Left lung (tissue), 10 donors: ENCODE results near the gene CIAO2B. TPM values are rescaled to one million over a fixed set of nuclear protein-coding genes. Genes with fewer than 3 reads are reported as not detected.
"Not testable (repeated sequence)": the region's sequence is repeated elsewhere in the genome, so short reads cannot be mapped to it uniquely, and the experiment has no call there.

Experiments
- ATAC-seq: fragments of 200-7000 bp; cut with Tn5 transposase; one replicate; pipeline ENCODE4 v1.9.1; 2020; ENCODE audit warnings: moderate library complexity
- DNase-seq, 4 donors: peaks; one replicate each; pipeline ENCODE4 v3.0.0-alpha.2; 2013 to 2020
- H3K27ac ChIP-seq, 2 donors: fragments of 200-600 bp; sonication (generic) in 1 of 2; one replicate each; pipeline versions ENCODE4 v1.5.0 to v1.8.0; 2020 to 2021
- H3K27me3 ChIP-seq, 2 donors: fragments of 200-600 bp; sonication (generic) in 1 of 2; one replicate each; pipeline versions ENCODE4 v1.5.0 to v1.8.0; 2020 to 2021
- H3K36me3 ChIP-seq, 2 donors: fragments of 200-600 bp; sonication (generic) in 1 of 2; one replicate each; pipeline versions ENCODE4 v1.5.0 to v1.8.0; 2020 to 2021
- H3K4me1 ChIP-seq, 2 donors: fragments of 200-600 bp; one replicate each; pipeline ENCODE4 v1.8.0; 2021
- H3K4me3 ChIP-seq, 2 donors: fragments of 200-600 bp; sonication (generic) in 1 of 2; one replicate each; pipeline versions ENCODE4 v1.5.0 to v1.8.0; 2020 to 2021; ENCODE audit warnings: mild to moderate bottlenecking in 1 of 2
- H3K9me3 ChIP-seq, 2 donors: fragments of 200-600 bp; sonication (generic) in 1 of 2; one replicate each; pipeline versions ENCODE4 v1.5.0 to v1.8.0; 2020 to 2021
- intact Hi-C, 2 donors: fragments of 100-400 bp; cut with DNase I; formaldehyde crosslinking; loops; one replicate each; pipeline versions ENCODE4 v1.11.2 to v1.14.2; 2022
- polyA plus RNA-seq, 6 donors: library from polyadenylated mRNA; unstranded; fragments of 120-200 nt; gene quantifications; one replicate each; pipeline ENCODE4 v1.2.1, GENCODE V29; 2013; ENCODE audit not compliant: insufficient read length in 6 of 6
- total RNA-seq, 2 donors: library from RNA; stranded (reverse); fragmentation: NEBNext Ultra II Directional; extraction: Animal tissue kit (Norgen Biotek cat#: 25700); gene quantifications; one replicate each; pipeline ENCODE4 v1.2.1, GENCODE V29; 2021
- TF ChIP-seq, protein P1 (sequence below), 2 donors: fragments of 200-600 bp; sonication (generic) in 1 of 2; IDR thresholded peaks; one replicate each; pipeline versions ENCODE4 v1.5.0 to v1.8.0; 2021; ENCODE audit warnings: antibody characterized with exemption in 2 of 2
- donor health status: DM: no; HTN: yes; CAD: no.
- donor health status: DM: no; HTN: no; CAD: no.

The CIAO2B gene
- total and polyA plus RNA-seq, 8 donors: 70.9 to 84.0 (median 81.9) TPM

DNA sequence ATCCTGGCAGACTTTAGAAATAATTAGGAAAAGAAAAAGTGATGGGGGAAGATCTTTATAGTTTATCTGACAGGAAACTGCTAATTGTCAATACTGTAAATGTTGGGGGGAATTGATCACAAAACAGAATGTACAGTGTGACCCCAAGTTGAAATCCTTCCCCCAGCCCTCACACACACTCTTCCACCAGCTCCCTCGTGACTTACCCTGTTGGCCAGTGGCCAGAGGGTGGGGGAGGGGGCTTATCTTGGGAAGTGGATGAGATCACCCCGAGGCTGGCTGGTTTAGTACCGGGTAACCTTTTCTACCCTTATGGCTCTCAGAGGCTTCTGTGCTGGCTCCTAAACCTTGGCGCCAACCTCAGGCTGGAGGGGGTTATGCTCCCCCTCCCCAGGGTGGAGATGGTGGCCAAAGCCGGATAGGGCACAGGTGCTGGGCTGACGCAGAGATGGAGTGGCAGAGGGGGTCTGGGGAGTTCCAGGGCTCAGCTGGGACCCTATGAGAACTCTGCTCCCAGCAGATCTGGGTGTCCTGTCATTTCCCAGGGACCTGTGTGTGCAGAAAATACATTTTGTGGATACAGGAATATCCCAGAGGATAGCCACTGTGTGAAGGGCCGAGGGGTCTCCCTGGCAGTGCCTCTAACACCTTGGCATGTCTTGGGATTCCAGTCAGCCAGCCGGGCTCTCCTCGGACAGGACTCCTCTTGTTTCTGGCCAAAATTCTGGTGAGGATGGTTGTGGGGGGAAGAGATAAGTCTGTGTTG, 34.1 kb downstream of the CIAO2B start:
- ATAC-seq (peak; percentile 60), DNase-seq (peak in 3 of 4 donors; percentile 73 to 90 (median 77))
- Histone ChIP-seq H3K4me3 (no peak overlapping the region), H3K9me3 (no peaks in the 10 kb centered on the region), H3K27me3 (no peaks in the 10 kb centered on the region), H3K27ac (peak overlapping the region in 1 of 2 donors; percentile 74), H3K4me1 (peaks cover 14 to 19% of the 10 kb centered on the region in 2 donors), H3K36me3 (no peaks in the 10 kb centered on the region)
- TF ChIP-seq, protein P1, sequence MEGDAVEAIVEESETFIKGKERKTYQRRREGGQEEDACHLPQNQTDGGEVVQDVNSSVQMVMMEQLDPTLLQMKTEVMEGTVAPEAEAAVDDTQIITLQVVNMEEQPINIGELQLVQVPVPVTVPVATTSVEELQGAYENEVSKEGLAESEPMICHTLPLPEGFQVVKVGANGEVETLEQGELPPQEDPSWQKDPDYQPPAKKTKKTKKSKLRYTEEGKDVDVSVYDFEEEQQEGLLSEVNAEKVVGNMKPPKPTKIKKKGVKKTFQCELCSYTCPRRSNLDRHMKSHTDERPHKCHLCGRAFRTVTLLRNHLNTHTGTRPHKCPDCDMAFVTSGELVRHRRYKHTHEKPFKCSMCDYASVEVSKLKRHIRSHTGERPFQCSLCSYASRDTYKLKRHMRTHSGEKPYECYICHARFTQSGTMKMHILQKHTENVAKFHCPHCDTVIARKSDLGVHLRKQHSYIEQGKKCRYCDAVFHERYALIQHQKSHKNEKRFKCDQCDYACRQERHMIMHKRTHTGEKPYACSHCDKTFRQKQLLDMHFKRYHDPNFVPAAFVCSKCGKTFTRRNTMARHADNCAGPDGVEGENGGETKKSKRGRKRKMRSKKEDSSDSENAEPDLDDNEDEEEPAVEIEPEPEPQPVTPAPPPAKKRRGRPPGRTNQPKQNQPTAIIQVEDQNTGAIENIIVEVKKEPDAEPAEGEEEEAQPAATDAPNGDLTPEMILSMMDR (IDR thresholded peaks at IDR 0.05): no peak
- intact Hi-C loops: no loop called here

GRCh38 chr16:66899310-66899944, 34.8 kb downstream of the CIAO2B start:
- peaks cover 14 to 17% of the 10 kb centered on the region in 2 donors for H3K4me1 ChIP-seq
- intact Hi-C loops: no loop called here
- no peaks in the 10 kb centered on the region for H3K9me3 ChIP-seq
- peak; percentile 11 for ATAC-seq
- H3K27me3 ChIP-seq: no peaks in the 10 kb centered on the region
- H3K4me3 ChIP-seq: no peak overlapping the region
- peak in 2 of 4 donors; percentile 27 to 67 for DNase-seq
- no peaks in the 10 kb centered on the region for H3K36me3 ChIP-seq
- TF ChIP-seq, protein P1 (IDR thresholded peaks at IDR 0.05): no peak
- peak overlapping the region in 1 of 2 donors; percentile 74 for H3K27ac ChIP-seq

DNA sequence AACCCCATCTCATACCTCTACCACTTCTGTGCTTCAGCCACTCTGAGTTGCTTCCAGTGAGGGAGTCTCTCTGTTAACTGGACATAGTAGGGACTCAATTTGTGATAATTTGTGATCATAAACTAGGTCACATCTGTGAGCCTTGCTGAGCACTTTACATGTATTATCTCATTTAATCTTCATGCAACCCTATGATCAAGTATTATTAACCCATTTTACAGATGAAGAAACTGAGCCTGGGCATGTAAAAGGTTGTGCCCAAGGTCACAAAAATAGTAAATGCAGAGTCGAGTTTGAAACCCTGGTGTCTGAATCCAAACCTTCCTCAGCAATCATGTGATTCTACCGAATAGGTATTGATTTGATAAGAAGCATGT, 35.3 kb downstream of the CIAO2B start:
- Histone ChIP-seq H3K9me3 (no peaks in the 10 kb centered on the region), H3K4me3 (no peak overlapping the region), H3K4me1 (peaks cover 14 to 17% of the 10 kb centered on the region in 2 donors), H3K36me3 (no peaks in the 10 kb centered on the region), H3K27me3 (no peaks in the 10 kb centered on the region), H3K27ac (peak overlapping the region in 1 of 2 donors; percentile 74)
- intact Hi-C loops: no loop called here
- TF ChIP-seq, protein P1 (IDR thresholded peaks at IDR 0.05): no peak
- DNase-seq: no peak
- ATAC-seq: no peak

GRCh38 chr16:66898207-66898606, 36.0 kb downstream of the CIAO2B start:
- H3K9me3 ChIP-seq: no peaks in the 10 kb centered on the region
- H3K27ac ChIP-seq: peak overlapping the region in 1 of 2 donors; percentile 74
- intact Hi-C loops: no loop called here
- no peak overlapping the region for H3K4me3 ChIP-seq
- H3K27me3 ChIP-seq: no peaks in the 10 kb centered on the region
- H3K36me3 ChIP-seq: no peaks in the 10 kb centered on the region
- H3K4me1 ChIP-seq: peaks cover 14 to 17% of the 10 kb centered on the region in 2 donors
- DNase-seq (no peak), ATAC-seq (no peak)
- TF ChIP-seq, protein P1 (IDR thresholded peaks at IDR 0.05): no peak

DNA sequence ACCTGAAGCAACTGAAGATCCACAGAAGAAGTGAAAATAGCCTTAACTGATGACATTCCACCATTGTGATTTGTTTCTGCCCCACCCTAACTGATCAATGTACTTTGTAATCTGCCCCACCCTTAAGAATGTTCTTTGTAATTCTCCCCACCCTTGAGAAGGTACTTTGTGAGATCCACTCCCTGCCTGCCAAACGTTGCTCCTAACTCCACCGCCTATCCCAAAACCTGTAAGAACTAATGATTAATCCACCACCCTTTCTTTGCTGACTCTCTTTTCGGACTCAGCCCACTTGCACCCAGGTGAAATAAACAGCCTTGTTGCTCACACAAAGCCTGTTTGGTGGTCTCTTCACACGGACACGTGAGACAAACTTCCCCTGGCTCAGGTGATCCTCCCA, 37.5 kb downstream of the CIAO2B start:
- H3K27ac ChIP-seq, intact Hi-C loops: not testable (repeated sequence)
- peaks cover 14 to 17% of the 10 kb centered on the region in 2 donors for H3K4me1 ChIP-seq

More for the DNA sequence above, 37.5 kb downstream of the CIAO2B start:
- H3K4me3 ChIP-seq, ATAC-seq, DNase-seq, H3K9me3 ChIP-seq, H3K27me3 ChIP-seq, H3K36me3 ChIP-seq: not testable (repeated sequence)
